ENCODE results near the gene GDA.

The GDA gene

DNA sequence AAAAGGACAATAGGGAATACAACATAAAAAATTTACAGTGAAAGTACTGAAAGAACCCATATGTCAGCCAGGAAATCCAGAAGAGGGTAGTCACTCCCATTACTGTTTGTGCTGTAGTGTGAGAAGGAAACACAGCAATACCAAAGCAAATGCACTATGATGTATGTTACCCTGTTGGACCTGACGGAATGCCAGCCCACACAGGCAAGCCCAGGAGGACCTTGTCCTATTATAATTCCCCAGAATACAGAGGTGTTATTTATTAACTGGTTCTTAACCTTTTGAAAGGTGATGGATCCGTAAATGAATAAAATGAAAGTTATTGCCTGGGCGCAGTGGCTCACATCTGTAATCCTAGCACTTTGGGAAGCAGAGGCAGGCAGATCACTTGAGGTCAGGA lies 79.0 kb downstream of the GDA start:
- Histone ChIP-seq H3K27ac (ENCODE audit: insufficient read depth, low read depth, low read length, poor library complexity, severe bottlenecking) (no peak overlapping the region), H3K9me3 (ENCODE audit: control insufficient read depth, low read length) (no peaks in the 10 kb centered on the region), H3K27me3 (ENCODE audit: control insufficient read depth, insufficient read depth, low read length, poor library complexity, severe bottlenecking) (no peaks in the 10 kb centered on the region), H3K4me1 (ENCODE audit: control insufficient read depth, insufficient read depth, low read length) (no peaks in the 10 kb centered on the region), H3K4me3 (ENCODE audit: insufficient read depth, low read depth, low read length) (no peak overlapping the region), H3K36me3 (ENCODE audit: control insufficient read depth, insufficient read depth, low read length) (no peaks in the 10 kb centered on the region)
- WGBS, 2 experiments: 93 to 98% methylated on average over 3 of the region's 3 CpGs

DNA sequence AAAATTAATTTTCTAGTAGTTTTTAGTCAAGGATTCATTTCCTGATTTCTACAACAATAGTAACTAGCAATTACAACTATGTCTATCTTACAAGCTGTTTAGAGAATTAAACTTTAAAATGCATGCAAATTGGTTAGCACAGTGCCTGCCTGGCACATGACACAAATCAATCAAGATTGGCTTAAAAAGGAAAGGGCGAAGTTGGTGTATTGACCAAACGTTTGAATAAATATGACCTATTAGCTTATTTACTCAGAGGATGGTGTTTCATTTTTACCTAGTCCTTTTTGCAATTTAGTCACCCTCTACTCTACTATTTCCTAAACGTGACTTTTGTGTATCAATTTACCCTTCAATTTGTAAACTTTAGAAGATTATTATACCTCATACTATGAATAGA lies 83.5 kb downstream of the GDA start:
- Histone ChIP-seq H3K27ac (ENCODE audit: insufficient read depth, low read depth, low read length, poor library complexity, severe bottlenecking) (no peak overlapping the region), H3K4me3 (ENCODE audit: insufficient read depth, low read depth, low read length) (no peak overlapping the region), H3K4me1 (ENCODE audit: control insufficient read depth, insufficient read depth, low read length) (no peaks in the 10 kb centered on the region), H3K36me3 (ENCODE audit: control insufficient read depth, insufficient read depth, low read length) (no peaks in the 10 kb centered on the region), H3K27me3 (ENCODE audit: control insufficient read depth, insufficient read depth, low read length, poor library complexity, severe bottlenecking) (no peaks in the 10 kb centered on the region), H3K9me3 (ENCODE audit: control insufficient read depth, low read length) (no peaks in the 10 kb centered on the region)
- 88 to 91% methylated on average over 3 of the region's 3 CpGs for WGBS, 2 experiments

DNA sequence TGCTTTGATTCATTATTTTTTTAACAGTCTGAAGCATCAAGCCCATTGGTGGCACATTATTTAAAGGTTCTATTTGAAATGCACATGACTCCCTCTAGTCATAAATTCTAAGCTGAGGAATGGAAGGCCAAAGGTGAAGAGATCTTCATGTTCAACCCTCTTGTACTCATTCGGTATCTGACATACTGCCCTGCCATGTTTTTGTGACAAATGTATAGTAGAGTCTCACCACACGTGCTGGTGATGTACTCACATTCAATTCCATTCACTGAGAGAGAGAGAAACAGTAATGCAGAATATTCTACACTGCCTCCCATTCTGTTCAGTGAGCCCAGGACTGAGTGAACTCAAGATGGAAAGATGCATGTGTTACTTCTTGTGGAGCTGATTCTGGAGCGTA lies 98.3 kb downstream of the GDA start:
- WGBS, 2 experiments: 93 to 99% methylated on average over 3 of the region's 3 CpGs
- H3K4me3 ChIP-seq (ENCODE audit: insufficient read depth, low read depth, low read length): no peak overlapping the region

DNA sequence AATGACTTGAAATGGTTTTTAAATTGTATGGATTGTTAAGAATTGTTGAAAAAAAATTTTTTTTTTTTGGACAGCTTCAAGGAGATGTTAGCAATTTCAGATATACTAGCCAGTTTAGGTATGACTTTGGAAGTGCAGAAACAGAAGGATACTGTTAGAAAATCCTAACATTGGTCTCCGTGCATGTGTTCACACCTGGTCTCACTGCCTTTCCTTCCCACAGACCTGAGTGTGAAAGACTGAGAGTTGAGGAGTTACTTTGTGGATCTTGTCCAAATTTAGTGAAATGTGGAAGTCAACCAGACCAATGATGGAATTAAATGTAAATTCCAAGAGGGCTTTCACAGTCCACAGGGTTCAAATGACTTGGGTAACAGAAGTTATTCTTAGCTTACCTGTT lies 102.3 kb downstream of the GDA start:
- no peaks in the 10 kb centered on the region for H3K36me3 ChIP-seq (ENCODE audit: control insufficient read depth, insufficient read depth, low read length)
- H3K9me3 ChIP-seq (ENCODE audit: control insufficient read depth, low read length): no peaks in the 10 kb centered on the region
- no peak overlapping the region for H3K27ac ChIP-seq (ENCODE audit: insufficient read depth, low read depth, low read length, poor library complexity, severe bottlenecking)
- no peaks in the 10 kb centered on the region for H3K4me1 ChIP-seq (ENCODE audit: control insufficient read depth, insufficient read depth, low read length)
- WGBS, 2 experiments: 90 to 100% methylated on average over 1 of the region's 1 CpG
- H3K27me3 ChIP-seq (ENCODE audit: control insufficient read depth, insufficient read depth, low read length, poor library complexity, severe bottlenecking): no peaks in the 10 kb centered on the region
- H3K4me3 ChIP-seq (ENCODE audit: insufficient read depth, low read depth, low read length): no peak overlapping the region

More for the DNA sequence above, 98.3 kb downstream of the GDA start:
- H3K4me1 ChIP-seq (ENCODE audit: control insufficient read depth, insufficient read depth, low read length): no peaks in the 10 kb centered on the region
- H3K27me3 ChIP-seq (ENCODE audit: control insufficient read depth, insufficient read depth, low read length, poor library complexity, severe bottlenecking): no peaks in the 10 kb centered on the region
- no peaks in the 10 kb centered on the region for H3K9me3 ChIP-seq (ENCODE audit: control insufficient read depth, low read length)
- no peak overlapping the region for H3K27ac ChIP-seq (ENCODE audit: insufficient read depth, low read depth, low read length, poor library complexity, severe bottlenecking)
- H3K36me3 ChIP-seq (ENCODE audit: control insufficient read depth, insufficient read depth, low read length): no peaks in the 10 kb centered on the region

DNA sequence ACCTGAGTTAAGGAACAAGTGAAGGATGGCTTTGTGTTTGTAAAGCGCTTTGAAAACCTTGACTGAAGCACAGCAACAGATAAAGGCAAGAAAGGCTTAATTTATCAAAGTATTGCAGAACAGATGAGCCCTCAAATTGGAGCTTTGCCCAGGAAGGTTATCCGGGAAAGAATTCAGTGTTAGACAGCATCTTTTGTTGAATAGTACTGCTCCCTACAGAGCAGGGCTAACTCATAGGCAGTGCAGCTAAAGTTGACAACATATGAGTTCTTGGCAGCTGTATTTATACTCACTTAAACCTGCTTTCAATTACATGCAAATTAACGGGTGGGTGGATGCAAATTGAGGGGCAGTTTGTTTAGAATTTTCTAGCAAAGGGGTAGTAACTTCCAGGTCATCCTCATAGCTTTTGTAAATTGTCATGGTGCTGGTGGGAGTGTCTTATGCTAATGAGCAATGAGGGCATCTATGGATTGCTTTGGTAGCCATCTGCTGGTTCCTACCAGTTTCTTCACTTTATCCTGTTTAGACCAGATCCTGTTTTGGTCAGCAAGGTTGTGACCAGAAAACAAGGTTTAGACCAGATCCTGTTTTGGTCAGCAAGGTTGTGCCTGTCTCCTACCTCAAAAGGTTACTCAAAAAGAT lies 105.8 kb downstream of the GDA start:
- WGBS, 2 experiments: 92 to 93% methylated on average over 3 of the region's 3 CpGs
- Histone ChIP-seq H3K36me3 (ENCODE audit: control insufficient read depth, insufficient read depth, low read length) (no peaks in the 10 kb centered on the region), H3K9me3 (ENCODE audit: control insufficient read depth, low read length) (no peaks in the 10 kb centered on the region), H3K27ac (ENCODE audit: insufficient read depth, low read depth, low read length, poor library complexity, severe bottlenecking) (no peak overlapping the region), H3K4me1 (ENCODE audit: control insufficient read depth, insufficient read depth, low read length) (no peaks in the 10 kb centered on the region), H3K27me3 (ENCODE audit: control insufficient read depth, insufficient read depth, low read length, poor library complexity, severe bottlenecking) (no peaks in the 10 kb centered on the region), H3K4me3 (ENCODE audit: insufficient read depth, low read depth, low read length) (no peak overlapping the region)

DNA sequence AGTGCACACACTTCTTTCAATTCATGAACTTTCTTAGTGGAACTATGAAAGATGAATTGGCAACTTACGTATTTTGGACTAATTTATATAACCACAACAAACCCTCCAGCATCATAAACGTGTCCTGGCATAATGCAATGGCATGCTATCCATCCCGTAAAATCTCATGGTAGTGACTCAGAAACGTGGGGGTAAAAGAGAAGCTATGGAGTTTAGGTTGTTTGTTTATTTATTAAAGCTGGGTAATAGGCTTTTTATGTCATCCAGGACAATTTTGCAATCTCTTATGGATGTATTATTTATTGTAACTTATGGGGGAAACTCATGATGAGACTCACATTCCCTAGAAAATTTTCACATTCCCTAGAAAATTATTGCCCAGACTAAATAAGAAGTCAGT lies 106.3 kb downstream of the GDA start:
- H3K36me3 ChIP-seq (ENCODE audit: control insufficient read depth, insufficient read depth, low read length): no peaks in the 10 kb centered on the region
- no peak overlapping the region for H3K4me3 ChIP-seq (ENCODE audit: insufficient read depth, low read depth, low read length)
- H3K27ac ChIP-seq (ENCODE audit: insufficient read depth, low read depth, low read length, poor library complexity, severe bottlenecking): no peak overlapping the region
- no peaks in the 10 kb centered on the region for H3K4me1 ChIP-seq (ENCODE audit: control insufficient read depth, insufficient read depth, low read length)
- WGBS, 2 experiments: 89 to 97% methylated on average over 4 of the region's 4 CpGs
- H3K27me3 ChIP-seq (ENCODE audit: control insufficient read depth, insufficient read depth, low read length, poor library complexity, severe bottlenecking): no peaks in the 10 kb centered on the region
- H3K9me3 ChIP-seq (ENCODE audit: control insufficient read depth, low read length): no peaks in the 10 kb centered on the region

DNA sequence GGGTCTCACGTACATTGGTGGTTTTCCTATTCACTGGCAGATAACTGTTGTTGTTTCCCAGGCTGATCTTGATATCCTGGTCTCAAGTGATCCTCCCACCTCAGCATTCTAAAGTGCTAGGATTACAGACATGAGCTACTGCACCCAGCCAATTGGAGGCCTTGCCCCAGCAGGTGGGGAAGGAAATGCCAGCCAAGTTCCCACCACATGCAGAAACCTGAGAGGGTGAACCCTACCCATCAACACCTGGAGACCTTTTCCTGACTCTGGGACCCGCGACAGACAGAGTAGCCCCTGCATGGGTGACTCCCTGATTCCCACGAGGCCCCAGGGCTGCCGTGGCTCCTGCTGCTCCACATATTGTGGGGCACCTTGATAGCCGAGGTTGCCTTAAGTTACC lies 107.7 kb downstream of the GDA start:
- no peaks in the 10 kb centered on the region for H3K36me3 ChIP-seq (ENCODE audit: control insufficient read depth, insufficient read depth, low read length)
- H3K27ac ChIP-seq (ENCODE audit: insufficient read depth, low read depth, low read length, poor library complexity, severe bottlenecking): no peak overlapping the region
- no peaks in the 10 kb centered on the region for H3K27me3 ChIP-seq (ENCODE audit: control insufficient read depth, insufficient read depth, low read length, poor library complexity, severe bottlenecking)
- no peaks in the 10 kb centered on the region for H3K4me1 ChIP-seq (ENCODE audit: control insufficient read depth, insufficient read depth, low read length)
- H3K9me3 ChIP-seq (ENCODE audit: control insufficient read depth, low read length): no peaks in the 10 kb centered on the region
- H3K4me3 ChIP-seq (ENCODE audit: insufficient read depth, low read depth, low read length): no peak overlapping the region
- WGBS, 2 experiments: 90 to 92% methylated on average over 6 of the region's 6 CpGs

DNA sequence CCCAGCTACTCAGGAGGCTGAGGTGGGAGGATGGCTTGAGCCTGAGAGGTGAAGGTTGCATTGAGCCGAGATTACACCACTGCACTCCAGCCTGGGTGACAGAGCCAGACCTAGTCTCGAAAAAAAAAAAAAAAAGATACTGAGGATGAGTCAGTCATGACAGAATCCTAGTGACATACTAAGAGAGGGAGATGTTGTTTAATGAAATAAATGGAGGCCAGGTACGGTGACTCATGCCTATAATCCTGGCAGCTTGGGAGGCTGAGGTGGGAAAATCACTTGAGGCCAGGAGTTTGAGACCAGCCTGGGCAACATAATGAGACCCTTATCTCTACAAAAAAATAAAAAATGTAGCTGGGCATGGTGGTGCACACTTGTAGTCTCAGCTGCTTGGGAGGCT lies 108.6 kb downstream of the GDA start:
- WGBS, 2 experiments: 88 to 91% methylated on average over 3 of the region's 3 CpGs
- H3K36me3 ChIP-seq (ENCODE audit: control insufficient read depth, insufficient read depth, low read length): no peaks in the 10 kb centered on the region
- H3K9me3 ChIP-seq (ENCODE audit: control insufficient read depth, low read length): no peaks in the 10 kb centered on the region

DNA sequence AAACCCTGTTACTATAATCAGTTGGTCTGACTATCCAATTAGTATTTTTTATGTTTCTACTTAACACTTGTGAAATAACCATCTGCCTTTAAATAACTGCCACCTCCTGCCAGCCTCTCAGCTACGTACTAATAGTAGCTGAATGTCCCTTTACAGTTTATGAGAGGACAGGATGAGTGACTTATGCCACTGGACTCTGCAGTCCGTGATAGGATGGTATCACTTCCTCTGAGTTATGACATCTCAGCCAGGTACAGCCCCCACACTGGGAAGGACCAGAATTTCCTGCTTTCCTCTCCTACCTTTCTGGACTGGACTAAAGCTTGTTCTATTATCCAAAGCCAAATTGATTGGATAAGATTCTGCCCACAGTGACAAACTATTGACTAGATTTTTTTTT lies 112.8 kb downstream of the GDA start:
- WGBS, 2 experiments: 88 to 89% methylated on average over 2 of the region's 2 CpGs
- Histone ChIP-seq H3K9me3 (ENCODE audit: control insufficient read depth, low read length) (no peaks in the 10 kb centered on the region), H3K27me3 (ENCODE audit: control insufficient read depth, insufficient read depth, low read length, poor library complexity, severe bottlenecking) (no peaks in the 10 kb centered on the region), H3K36me3 (ENCODE audit: control insufficient read depth, insufficient read depth, low read length) (no peaks in the 10 kb centered on the region), H3K27ac (ENCODE audit: insufficient read depth, low read depth, low read length, poor library complexity, severe bottlenecking) (no peak overlapping the region), H3K4me3 (ENCODE audit: insufficient read depth, low read depth, low read length) (no peak overlapping the region), H3K4me1 (ENCODE audit: control insufficient read depth, insufficient read depth, low read length) (no peaks in the 10 kb centered on the region)

More for the DNA sequence above, 108.6 kb downstream of the GDA start:
- no peak overlapping the region for H3K27ac ChIP-seq (ENCODE audit: insufficient read depth, low read depth, low read length, poor library complexity, severe bottlenecking)
- no peak overlapping the region for H3K4me3 ChIP-seq (ENCODE audit: insufficient read depth, low read depth, low read length)
- no peaks in the 10 kb centered on the region for H3K4me1 ChIP-seq (ENCODE audit: control insufficient read depth, insufficient read depth, low read length)
- H3K27me3 ChIP-seq (ENCODE audit: control insufficient read depth, insufficient read depth, low read length, poor library complexity, severe bottlenecking): no peaks in the 10 kb centered on the region

DNA sequence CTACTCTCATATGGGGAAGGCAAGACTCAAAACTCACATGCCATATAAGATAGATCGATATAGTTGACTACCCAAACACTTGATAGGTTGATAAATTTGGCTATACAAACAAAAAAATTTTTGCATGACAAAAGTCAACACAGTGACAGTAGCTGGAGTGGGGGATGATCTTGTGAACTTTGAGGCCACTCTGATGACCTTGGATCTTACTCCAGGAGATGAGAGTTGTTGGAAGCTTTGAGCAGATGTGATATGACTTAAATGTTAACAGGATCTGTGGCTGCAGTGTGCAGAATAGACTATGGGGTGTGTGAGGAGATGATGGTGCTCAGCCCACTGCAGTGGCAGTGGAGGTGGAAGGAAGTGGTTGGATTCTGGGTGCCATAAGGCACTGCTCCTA lies 114.3 kb downstream of the GDA start:
- no peaks in the 10 kb centered on the region for H3K4me1 ChIP-seq (ENCODE audit: control insufficient read depth, insufficient read depth, low read length)
- H3K36me3 ChIP-seq (ENCODE audit: control insufficient read depth, insufficient read depth, low read length): no peaks in the 10 kb centered on the region
- no peak overlapping the region for H3K27ac ChIP-seq (ENCODE audit: insufficient read depth, low read depth, low read length, poor library complexity, severe bottlenecking)
- 100% methylated on average over 1 of the region's 1 CpG; no CpG with 5 or more reads in 1 of the 2 experiments for WGBS, 2 experiments
- no peaks in the 10 kb centered on the region for H3K27me3 ChIP-seq (ENCODE audit: control insufficient read depth, insufficient read depth, low read length, poor library complexity, severe bottlenecking)
- H3K4me3 ChIP-seq (ENCODE audit: insufficient read depth, low read depth, low read length): no peak overlapping the region
- no peaks in the 10 kb centered on the region for H3K9me3 ChIP-seq (ENCODE audit: control insufficient read depth, low read length)

DNA sequence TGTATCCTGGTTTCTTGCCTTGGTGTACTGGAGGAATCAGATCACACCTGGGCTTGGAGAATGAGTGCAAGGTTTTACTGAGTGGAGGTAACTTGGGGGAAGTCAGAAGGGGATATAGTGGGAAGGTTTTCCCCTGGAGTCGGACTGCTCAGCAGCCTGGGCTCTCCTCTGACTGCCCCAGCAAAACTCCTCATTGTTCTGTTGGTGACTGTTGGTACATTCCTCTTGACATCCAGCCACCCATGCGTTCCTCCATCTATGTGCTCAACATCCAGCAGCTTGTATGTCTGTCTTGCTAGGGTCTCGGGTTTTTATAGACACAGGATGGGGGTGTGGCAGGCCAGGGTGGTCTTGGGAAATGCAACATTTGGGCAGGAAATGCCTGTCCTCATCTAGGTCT lies 119.7 kb downstream of the GDA start:
- Histone ChIP-seq H3K36me3 (ENCODE audit: control insufficient read depth, insufficient read depth, low read length) (no peaks in the 10 kb centered on the region), H3K27ac (ENCODE audit: insufficient read depth, low read depth, low read length, poor library complexity, severe bottlenecking) (no peak overlapping the region), H3K4me1 (ENCODE audit: control insufficient read depth, insufficient read depth, low read length) (no peaks in the 10 kb centered on the region), H3K4me3 (ENCODE audit: insufficient read depth, low read depth, low read length) (no peak overlapping the region), H3K9me3 (ENCODE audit: control insufficient read depth, low read length) (no peaks in the 10 kb centered on the region), H3K27me3 (ENCODE audit: control insufficient read depth, insufficient read depth, low read length, poor library complexity, severe bottlenecking) (no peaks in the 10 kb centered on the region)
- 91 to 92% methylated on average over 3 of the region's 3 CpGs for WGBS, 2 experiments

All from ectodermal cell (in vitro differentiated cells).